ENCODE measurements around the gene RHBDF1.

Gene RHBDF1

GRCh38 chr16:62968-63391, 9.5 kb downstream of the RHBDF1 start:
- Histone ChIP-seq H3K27ac (replicated peaks) (no peak overlapping the region), H3K4me3 (replicated peaks; ENCODE audit: insufficient read depth, low read length) (no peak overlapping the region), H3K27me3 (ENCODE audit: insufficient read depth, poor library complexity, severe bottlenecking) (no peaks in the 10 kb centered on the region)
- no peak for TF ChIP-seq SPI1 (IDR thresholded peaks at IDR 0.05; ENCODE audit: borderline replicate concordance, low read depth)
- no peak for TF ChIP-seq REST (IDR thresholded peaks at IDR 0.05; ENCODE audit: insufficient replicate concordance, low read depth)
- no peak for TF ChIP-seq GABPA (IDR thresholded peaks at IDR 0.05; ENCODE audit: low read depth)
- TF ChIP-seq POLR2AphosphoS5 (IDR thresholded peaks at IDR 0.05; ENCODE audit: low read depth), result no peak
- TF ChIP-seq CTCF (IDR thresholded peaks at IDR 0.05; ENCODE audit: insufficient read depth, low read length), result no peak
- DNase-seq (ENCODE audit: low read depth in 1 of 2, low spot score in 1 of 2), result no peak

GRCh38 chr16:62283-62967, 10.0 kb downstream of the RHBDF1 start:
- DNase-seq (ENCODE audit: low read depth in 1 of 2, low spot score in 1 of 2), result no peak
- TF ChIP-seq SPI1 (IDR thresholded peaks at IDR 0.05; ENCODE audit: borderline replicate concordance, low read depth), result no peak
- TF ChIP-seq REST (IDR thresholded peaks at IDR 0.05; ENCODE audit: insufficient replicate concordance, low read depth), result no peak

GRCh38 chr16:61879-62281, 10.6 kb downstream of the RHBDF1 start:
- Histone ChIP-seq H3K4me3 (replicated peaks; ENCODE audit: insufficient read depth, low read length) (no peak overlapping the region), H3K27me3 (ENCODE audit: insufficient read depth, poor library complexity, severe bottlenecking) (no peaks in the 10 kb centered on the region), H3K27ac (replicated peaks) (no peak overlapping the region)
- no peak for DNase-seq (ENCODE audit: low read depth in 1 of 2, low spot score in 1 of 2)
- TF ChIP-seq REST (IDR thresholded peaks at IDR 0.05; ENCODE audit: insufficient replicate concordance, low read depth) (no peak), SPI1 (IDR thresholded peaks at IDR 0.05; ENCODE audit: borderline replicate concordance, low read depth) (no peak), GABPA (IDR thresholded peaks at IDR 0.05; ENCODE audit: low read depth) (no peak), POLR2AphosphoS5 (IDR thresholded peaks at IDR 0.05; ENCODE audit: low read depth) (no peak), CTCF (IDR thresholded peaks at IDR 0.05; ENCODE audit: insufficient read depth, low read length) (no peak)

More at GRCh38 chr16:62283-62967, 10.0 kb downstream of the RHBDF1 start:
- Histone ChIP-seq H3K27me3 (ENCODE audit: insufficient read depth, poor library complexity, severe bottlenecking) (no peaks in the 10 kb centered on the region), H3K4me3 (replicated peaks; ENCODE audit: insufficient read depth, low read length) (no peak overlapping the region), H3K27ac (replicated peaks) (no peak overlapping the region)
